Measurements from ENCODE around the gene VCPKMT.

VCPKMT gene

DNA sequence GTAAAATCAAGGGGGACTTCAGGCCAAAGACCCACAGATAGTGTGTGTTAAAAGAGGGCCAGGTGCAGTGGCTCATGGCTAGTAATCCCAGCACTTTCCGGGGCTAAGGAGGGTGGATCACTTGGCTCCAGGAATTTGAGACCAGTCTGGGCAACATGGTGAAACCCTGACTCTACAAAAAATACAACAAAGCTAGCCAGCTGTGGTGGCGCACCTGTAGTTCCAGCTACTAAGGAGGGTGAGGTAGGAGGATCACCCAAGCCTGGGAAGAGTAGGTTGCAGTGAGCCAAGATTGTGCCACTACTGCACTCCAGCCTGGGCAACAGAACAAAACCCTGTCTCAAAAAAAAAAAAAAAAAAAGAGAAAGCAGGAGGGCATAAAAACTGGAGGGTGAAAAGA, 8.5 kb downstream of the VCPKMT start:
- Histone ChIP-seq H3K4me1 (ENCODE audit: insufficient read depth, low read length, poor library complexity, severe bottlenecking) (peaks cover 4% of the 10 kb centered on the region), H3K9ac (ENCODE audit: low read depth, low read length, poor library complexity, severe bottlenecking) (no peak overlapping the region), H4K20me1 (ENCODE audit: insufficient read depth, low read length, poor library complexity, severe bottlenecking) (no peaks in the 10 kb centered on the region), H3K36me3 (ENCODE audit: insufficient read depth, low read length) (peaks cover 26% of the 10 kb centered on the region; the same call in 1 of the 2 replicates), H3K4me2 (ENCODE audit: low read depth, low read length, poor library complexity, severe bottlenecking) (no peak overlapping the region), H3K79me2 (ENCODE audit: insufficient read depth, low read length) (peaks cover 7% of the 10 kb centered on the region; the same call in 1 of the 2 replicates), H3K27me3 (ENCODE audit: insufficient read depth, low read length, poor library complexity, severe bottlenecking) (no peaks in the 10 kb centered on the region), H2AFZ (ENCODE audit: low read length) (no peak overlapping the region), H3K4me3 (ENCODE audit: low read length, poor library complexity, severe bottlenecking) (no peak overlapping the region), H3F3A (ENCODE audit: low read depth) (0 out of 2 replicates have a peak, but pooled peaks cover 2% of the 10 kb centered on the region), H3K9me2 (replicated peaks; ENCODE audit: low read depth, low read length) (no peaks in the 10 kb centered on the region), H3K9me3 (ENCODE audit: insufficient read depth, low read depth, low read length) (no peaks in the 10 kb centered on the region)
- TF ChIP-seq, protein P1, sequence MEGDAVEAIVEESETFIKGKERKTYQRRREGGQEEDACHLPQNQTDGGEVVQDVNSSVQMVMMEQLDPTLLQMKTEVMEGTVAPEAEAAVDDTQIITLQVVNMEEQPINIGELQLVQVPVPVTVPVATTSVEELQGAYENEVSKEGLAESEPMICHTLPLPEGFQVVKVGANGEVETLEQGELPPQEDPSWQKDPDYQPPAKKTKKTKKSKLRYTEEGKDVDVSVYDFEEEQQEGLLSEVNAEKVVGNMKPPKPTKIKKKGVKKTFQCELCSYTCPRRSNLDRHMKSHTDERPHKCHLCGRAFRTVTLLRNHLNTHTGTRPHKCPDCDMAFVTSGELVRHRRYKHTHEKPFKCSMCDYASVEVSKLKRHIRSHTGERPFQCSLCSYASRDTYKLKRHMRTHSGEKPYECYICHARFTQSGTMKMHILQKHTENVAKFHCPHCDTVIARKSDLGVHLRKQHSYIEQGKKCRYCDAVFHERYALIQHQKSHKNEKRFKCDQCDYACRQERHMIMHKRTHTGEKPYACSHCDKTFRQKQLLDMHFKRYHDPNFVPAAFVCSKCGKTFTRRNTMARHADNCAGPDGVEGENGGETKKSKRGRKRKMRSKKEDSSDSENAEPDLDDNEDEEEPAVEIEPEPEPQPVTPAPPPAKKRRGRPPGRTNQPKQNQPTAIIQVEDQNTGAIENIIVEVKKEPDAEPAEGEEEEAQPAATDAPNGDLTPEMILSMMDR (conservative IDR thresholded peaks at IDR 0.05; ENCODE audit: low read length): no peak
- TF ChIP-seq EZH2phosphoT487 (IDR thresholded peaks at IDR 0.05; ENCODE audit: borderline replicate concordance): no peak

DNA sequence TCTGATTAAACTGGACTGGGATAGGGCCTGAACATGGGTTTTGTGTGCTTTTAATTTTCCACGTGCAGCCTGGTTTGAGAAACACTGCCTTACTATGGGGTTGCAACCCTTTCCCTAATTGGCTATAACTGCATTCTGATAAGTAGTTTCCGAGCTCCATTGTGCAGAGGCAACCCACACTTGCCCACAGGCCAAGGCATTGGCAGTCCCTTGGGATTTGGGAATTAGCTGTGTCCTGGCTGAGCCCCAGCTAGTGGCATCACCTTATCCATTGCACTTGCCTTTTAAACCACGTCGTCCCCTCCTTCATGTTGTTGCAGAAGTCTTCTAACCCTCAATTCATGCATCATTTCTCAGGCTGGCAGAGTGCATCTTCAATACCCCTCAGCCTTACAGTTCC, 10.2 kb downstream of the VCPKMT start:
- Histone ChIP-seq H3K9me2 (replicated peaks; ENCODE audit: low read depth, low read length) (no peaks in the 10 kb centered on the region), H3K79me2 (ENCODE audit: insufficient read depth, low read length) (no peaks in the 10 kb centered on the region), H3K4me1 (ENCODE audit: insufficient read depth, low read length, poor library complexity, severe bottlenecking) (peaks cover 4% of the 10 kb centered on the region), H4K20me1 (ENCODE audit: insufficient read depth, low read length, poor library complexity, severe bottlenecking) (no peaks in the 10 kb centered on the region), H3K4me3 (ENCODE audit: low read length, poor library complexity, severe bottlenecking) (no peak overlapping the region), H3F3A (ENCODE audit: low read depth) (0 out of 2 replicates have a peak, but pooled peaks cover 3% of the 10 kb centered on the region), H3K36me3 (ENCODE audit: insufficient read depth, low read length) (peaks cover 17% of the 10 kb centered on the region; the same call in 1 of the 2 replicates), H3K9me3 (ENCODE audit: insufficient read depth, low read depth, low read length) (no peaks in the 10 kb centered on the region), H3K4me2 (ENCODE audit: low read depth, low read length, poor library complexity, severe bottlenecking) (no peak overlapping the region), H3K27me3 (ENCODE audit: insufficient read depth, low read length, poor library complexity, severe bottlenecking) (no peaks in the 10 kb centered on the region), H2AFZ (ENCODE audit: low read length) (no peak overlapping the region), H3K9ac (ENCODE audit: low read depth, low read length, poor library complexity, severe bottlenecking) (no peak overlapping the region)
- TF ChIP-seq, protein P1 (conservative IDR thresholded peaks at IDR 0.05; ENCODE audit: low read length): no peak
- TF ChIP-seq EZH2phosphoT487 (IDR thresholded peaks at IDR 0.05; ENCODE audit: borderline replicate concordance): no peak

DNA sequence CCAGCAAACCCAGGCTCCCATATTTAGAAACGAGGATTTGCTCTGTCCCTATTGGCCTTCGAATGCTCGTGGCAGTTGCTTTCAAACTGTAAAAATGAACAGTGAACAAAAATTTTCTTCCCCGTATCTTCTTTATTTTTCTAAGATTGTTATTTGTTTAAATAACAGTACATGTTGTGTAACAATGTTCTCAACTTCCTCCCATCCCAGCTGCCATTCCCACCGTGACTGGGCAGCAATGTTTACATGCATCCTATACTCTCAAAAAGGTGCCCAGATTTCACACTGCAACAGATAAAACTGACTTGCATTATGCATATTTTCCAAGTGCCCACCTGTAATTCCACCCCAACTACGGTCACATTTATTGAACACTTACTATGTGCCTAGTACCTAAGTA, 12.8 kb downstream of the VCPKMT start:
- no peaks in the 10 kb centered on the region for H3K9me2 ChIP-seq (replicated peaks; ENCODE audit: low read depth, low read length)
- no peak overlapping the region for H3K4me3 ChIP-seq (ENCODE audit: low read length, poor library complexity, severe bottlenecking)
- peaks cover 4% of the 10 kb centered on the region for H3K4me1 ChIP-seq (ENCODE audit: insufficient read depth, low read length, poor library complexity, severe bottlenecking)
- no peaks in the 10 kb centered on the region for H4K20me1 ChIP-seq (ENCODE audit: insufficient read depth, low read length, poor library complexity, severe bottlenecking)
- H3K27me3 ChIP-seq (ENCODE audit: insufficient read depth, low read length, poor library complexity, severe bottlenecking): no peaks in the 10 kb centered on the region
- no peak overlapping the region for H3K4me2 ChIP-seq (ENCODE audit: low read depth, low read length, poor library complexity, severe bottlenecking)
- no peak overlapping the region for H3K9ac ChIP-seq (ENCODE audit: low read depth, low read length, poor library complexity, severe bottlenecking)
- no peaks in the 10 kb centered on the region; the same call in 1 of the 2 replicates for H3K36me3 ChIP-seq (ENCODE audit: insufficient read depth, low read length)
- no peaks in the 10 kb centered on the region for H3K9me3 ChIP-seq (ENCODE audit: insufficient read depth, low read depth, low read length)
- TF ChIP-seq EZH2phosphoT487 (IDR thresholded peaks at IDR 0.05; ENCODE audit: borderline replicate concordance): no peak
- TF ChIP-seq, protein P1 (conservative IDR thresholded peaks at IDR 0.05; ENCODE audit: low read length): no peak
- 0 out of 2 replicates have a peak, but pooled peaks cover 3% of the 10 kb centered on the region for H3F3A ChIP-seq (ENCODE audit: low read depth)
- H3K79me2 ChIP-seq (ENCODE audit: insufficient read depth, low read length): no peaks in the 10 kb centered on the region
- no peak overlapping the region for H2AFZ ChIP-seq (ENCODE audit: low read length)
